ENCODE results near the gene LDHB. TPM values are rescaled to one million over a fixed set of nuclear protein-coding genes. Genes with fewer than 3 reads are reported as not detected.

LDHB gene
- polyA plus RNA-seq, 1 of the 3 experiments (the other 2 are of a cell fraction), result 469 TPM

GRCh38 chr12:21648378-21648777 lies 9.3 kb downstream of the LDHB start:
- Histone ChIP-seq H3K79me2 (ENCODE audit: insufficient read depth) (peaks cover 35% of the 10 kb centered on the region), H3K36me3 (replicated peaks in 1 of 2; ENCODE audit: control insufficient read depth in 1 of 2, insufficient read depth in 2 of 2, low read length in 1 of 2) (peaks cover 73 to 83% of the 10 kb centered on the region in 2 experiments)
- CTCF ChIA-PET, result no interaction called here

GRCh38 chr12:21647179-21647578 lies 10.5 kb downstream of the LDHB start:
- ChIA-PET POLR2A (interaction anchor here (0.6 kb wide), 1 partner anchor 16 kb away, joined by 4 read pairs; no protein-coding TSS in a partner anchor), CTCF (interaction anchor here (1.4 to 2.6 kb wide), 3 partner anchors 10 to 33 kb away, joined by 3 to 7 read pairs (median 5); partner anchors contain the start of gene LDHB)
- Histone ChIP-seq H3K36me3 (replicated peaks in 1 of 2; ENCODE audit: control insufficient read depth in 1 of 2, insufficient read depth in 2 of 2, low read length in 1 of 2) (peaks cover 72 to 83% of the 10 kb centered on the region in 2 experiments), H3K27me3 (ENCODE audit: insufficient read depth) (no peaks in the 10 kb centered on the region), H3K9ac (no peak overlapping the region), H3K9me3 (no peaks in the 10 kb centered on the region), H2AFZ (ENCODE audit: low read depth) (no peak overlapping the region), H3K4me2 (no peak overlapping the region), H3K4me3 (ENCODE audit: low read depth in 2 of 2, low read length in 1 of 2) (no peak overlapping the region), H3K79me2 (ENCODE audit: insufficient read depth) (peaks cover 31% of the 10 kb centered on the region), H3F3A (replicated peaks; ENCODE audit: insufficient read depth) (peaks cover 3% of the 10 kb centered on the region), H3K9me2 (no peaks in the 10 kb centered on the region), H4K20me1 (ENCODE audit: insufficient read depth) (no peaks in the 10 kb centered on the region), H3K27ac (ENCODE audit: low read depth in 2 of 2, low read length in 1 of 2) (no peak overlapping the region), H3K4me1 (ENCODE audit: control insufficient read depth in 1 of 2, insufficient read depth in 2 of 2, low read depth in 1 of 2, low read length in 1 of 2) (peaks cover 4 to 8% of the 10 kb centered on the region in 2 experiments; a peak in 2 of 4 replicates)
- no peak for DNase-seq
- TF ChIP-seq ZBTB33 (IDR thresholded peaks at IDR 0.05; ENCODE audit: borderline replicate concordance, low read depth), result no peak
- no peak for TF ChIP-seq EZH2phosphoT487 (IDR thresholded peaks at IDR 0.05; ENCODE audit: borderline replicate concordance, low read depth)
- no peak for TF ChIP-seq IRF3 (IDR thresholded peaks at IDR 0.05; ENCODE audit: low read depth, low read length)
- TF ChIP-seq REST (IDR thresholded peaks at IDR 0.05; ENCODE audit: low read depth, low read length), result no peak
- TF ChIP-seq CTCF (IDR thresholded peaks at IDR 0.05), result no peak
- TF ChIP-seq USF2 (IDR thresholded peaks at IDR 0.05; ENCODE audit: borderline replicate concordance, low read depth, low read length), result no peak
- TF ChIP-seq RFX5 (IDR thresholded peaks at IDR 0.05; ENCODE audit: low read length), result no peak
- TF ChIP-seq TEAD4 (IDR thresholded peaks at IDR 0.05; ENCODE audit: borderline replicate concordance, insufficient read depth), result no peak
- TF ChIP-seq TCF12 (IDR thresholded peaks at IDR 0.05), result no peak
- no peak for TF ChIP-seq JUND (IDR thresholded peaks at IDR 0.05)
- no peak for TF ChIP-seq FOSL2 (IDR thresholded peaks at IDR 0.05; ENCODE audit: borderline replicate concordance, low read depth)
- no peak for TF ChIP-seq NFIC (IDR thresholded peaks at IDR 0.05; ENCODE audit: borderline replicate concordance)
- no peak for TF ChIP-seq GABPA (IDR thresholded peaks at IDR 0.05; ENCODE audit: low read depth)
- no peak for TF ChIP-seq SIN3A (IDR thresholded peaks at IDR 0.05; ENCODE audit: borderline replicate concordance, low read depth, low read length)
- TF ChIP-seq MAX (IDR thresholded peaks at IDR 0.05; ENCODE audit: low read depth), result no peak
- no peak for TF ChIP-seq RXRA (IDR thresholded peaks at IDR 0.05; ENCODE audit: borderline replicate concordance, low read depth)
- TF ChIP-seq SMC3 (IDR thresholded peaks at IDR 0.05; ENCODE audit: low read depth, low read length), result no peak

More at GRCh38 chr12:21648378-21648777, 9.3 kb downstream of the LDHB start:
- Histone ChIP-seq H3K27ac (ENCODE audit: low read depth in 2 of 2, low read length in 1 of 2) (no peak overlapping the region; a peak in 1 of 4 replicates), H2AFZ (ENCODE audit: low read depth) (no peak overlapping the region), H3K4me2 (no peak overlapping the region), H3K9me3 (no peaks in the 10 kb centered on the region), H3K4me1 (ENCODE audit: control insufficient read depth in 1 of 2, insufficient read depth in 2 of 2, low read depth in 1 of 2, low read length in 1 of 2) (peaks cover 8 to 9% of the 10 kb centered on the region in 2 experiments; a peak in 2 of 4 replicates), H3K27me3 (ENCODE audit: insufficient read depth) (no peaks in the 10 kb centered on the region), H4K20me1 (ENCODE audit: insufficient read depth) (no peaks in the 10 kb centered on the region), H3K9ac (no peak overlapping the region), H3F3A (replicated peaks; ENCODE audit: insufficient read depth) (no peaks in the 10 kb centered on the region), H3K9me2 (no peaks in the 10 kb centered on the region), H3K4me3 (ENCODE audit: low read depth in 2 of 2, low read length in 1 of 2) (no peak overlapping the region)
- 98% methylated on average over 2 of the region's 2 CpGs for WGBS (ENCODE audit: low lambda C conversion rate)
- POLR2A ChIA-PET, result interaction anchor here (1.2 kb wide), 1 partner anchor 9 kb away, joined by 4 read pairs; the partner anchor contains the start of gene LDHB
- DNase-seq, result no peak
- no peak for TF ChIP-seq YY1 (IDR thresholded peaks at IDR 0.05; ENCODE audit: low read depth)

Data from SK-N-SH (cell line).